Stimulated activated CD8-positive, alpha-beta memory T cell treated with anti-CD3 and anti-CD28 coated beads, Interleukin-15, amount 100 ng/mL, for 4 hours (primary cell): ENCODE data around the gene BRD7.

ENCODE experiments used
- DNase-seq, 2 donors: peaks; one replicate each; pipeline ENCODE4 v3.0.0-alpha.2; 2020; ENCODE audit warnings: low read depth in 2 of 2

Gene BRD7

DNA sequence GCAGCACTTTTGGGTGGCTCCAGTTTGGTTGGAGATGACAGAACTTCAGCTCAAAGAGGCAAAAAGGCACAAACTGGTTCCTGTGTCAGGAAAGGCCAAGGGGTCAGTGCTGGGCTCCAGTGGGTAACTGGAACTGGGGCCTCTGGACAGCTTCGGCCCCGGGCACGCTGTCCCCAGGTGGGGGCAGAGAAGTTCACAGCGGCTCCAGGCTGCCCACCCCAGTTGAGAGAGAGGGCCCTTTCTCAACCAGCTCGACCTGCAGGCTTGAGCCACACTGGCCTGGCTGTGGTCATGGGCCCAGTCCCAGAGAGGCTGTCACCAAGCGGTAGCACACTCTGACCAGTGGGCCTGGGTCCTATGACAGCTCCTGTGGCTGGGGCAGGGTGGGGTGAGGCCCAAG lies 77.9 kb downstream of the BRD7 start:
- no peak for DNase-seq

DNA sequence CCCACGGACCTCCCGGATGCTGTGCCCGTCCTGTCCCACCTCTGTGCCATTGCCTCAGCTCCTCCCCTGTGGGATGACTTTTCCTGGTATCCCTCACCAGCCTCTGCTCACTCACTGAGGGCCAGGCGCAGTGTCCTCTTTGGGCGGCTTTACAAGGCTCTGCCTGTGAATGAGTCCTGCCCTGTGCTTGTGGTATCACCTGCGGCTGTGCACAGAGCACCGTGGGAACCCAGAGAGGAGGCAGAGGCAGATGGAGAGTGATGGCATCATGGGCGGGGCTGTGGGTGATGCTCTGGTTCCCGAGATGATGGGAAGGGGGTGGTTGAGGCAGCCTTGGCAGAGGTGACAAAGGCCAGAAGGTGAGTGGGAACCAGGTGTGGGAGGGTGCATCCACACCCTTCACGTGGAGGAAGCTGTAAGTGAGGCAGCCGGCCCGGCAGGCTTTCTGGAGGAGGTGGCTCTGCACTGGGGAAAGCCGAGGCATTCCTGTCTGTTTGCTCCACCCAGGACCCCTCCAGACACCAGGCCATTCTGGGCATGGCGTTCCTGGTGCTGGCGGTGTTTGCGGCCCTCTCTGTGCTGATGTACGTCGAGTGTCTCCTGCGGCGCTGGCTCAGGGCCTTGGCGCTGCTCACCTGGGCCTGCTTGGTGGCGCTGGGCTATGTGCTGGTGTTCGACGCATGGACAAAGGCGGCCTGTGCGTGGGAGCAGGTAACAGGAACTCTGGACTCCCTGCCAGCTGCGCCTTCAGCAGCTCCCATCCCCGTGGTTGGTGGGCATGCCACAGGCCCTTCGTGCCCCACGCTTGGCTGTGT lies 78.6 kb downstream of the BRD7 start:
- no peak for DNase-seq

GRCh38 chr16:50288920-50289319 lies 79.9 kb downstream of the BRD7 start:
- DNase-seq: no peak

GRCh38 chr16:50288026-50288425 lies 80.8 kb downstream of the BRD7 start:
- DNase-seq: no peak

DNA sequence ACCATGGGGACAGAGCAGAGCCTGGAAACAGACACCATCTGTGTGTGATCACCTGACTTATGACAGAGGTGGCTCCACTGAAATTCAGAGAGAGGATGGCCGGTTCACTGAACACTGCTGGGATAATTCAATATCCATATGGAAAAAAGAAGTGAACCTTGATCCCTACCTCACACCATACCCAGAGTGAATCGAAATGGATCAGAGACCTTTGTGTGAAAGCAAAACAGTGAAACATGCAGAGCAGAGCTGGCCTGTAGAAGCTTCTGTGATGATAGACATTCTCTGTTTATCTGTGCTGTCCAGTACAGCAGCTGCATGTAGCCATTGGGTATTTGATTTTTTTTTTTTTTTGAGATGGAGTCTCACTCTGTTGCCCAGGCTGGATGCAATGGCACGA lies 82.1 kb downstream of the BRD7 start:
- DNase-seq: no peak

DNA sequence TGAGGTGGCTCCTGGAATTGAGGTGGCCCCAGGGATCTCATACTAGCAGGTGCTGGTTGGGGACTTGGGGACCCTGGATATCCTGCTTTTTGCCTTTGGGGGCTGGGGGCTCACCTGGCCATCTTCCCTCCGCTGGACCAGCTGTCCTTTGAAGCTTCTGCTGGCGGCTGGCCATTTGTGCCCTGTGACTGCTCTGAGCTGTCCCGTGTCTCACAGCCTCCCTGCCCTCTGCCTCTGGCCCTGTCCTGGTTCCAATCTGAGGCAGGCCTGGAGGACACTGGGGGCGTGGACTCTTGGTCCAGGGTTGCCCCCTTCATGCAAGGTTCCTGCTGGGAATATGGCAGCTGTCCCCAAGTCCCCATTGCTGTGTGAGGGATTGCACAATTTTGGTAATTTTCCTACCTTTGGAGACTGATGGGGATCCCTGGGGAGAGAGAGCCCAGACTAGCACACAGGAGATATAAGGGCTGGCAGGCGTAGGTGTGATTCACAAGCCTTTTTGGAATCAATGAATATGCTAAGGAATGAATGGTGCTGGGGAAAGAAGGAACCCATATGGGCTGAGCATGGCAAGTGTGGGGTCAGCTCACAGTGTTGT lies 83.3 kb downstream of the BRD7 start:
- DNase-seq: no peak

DNA sequence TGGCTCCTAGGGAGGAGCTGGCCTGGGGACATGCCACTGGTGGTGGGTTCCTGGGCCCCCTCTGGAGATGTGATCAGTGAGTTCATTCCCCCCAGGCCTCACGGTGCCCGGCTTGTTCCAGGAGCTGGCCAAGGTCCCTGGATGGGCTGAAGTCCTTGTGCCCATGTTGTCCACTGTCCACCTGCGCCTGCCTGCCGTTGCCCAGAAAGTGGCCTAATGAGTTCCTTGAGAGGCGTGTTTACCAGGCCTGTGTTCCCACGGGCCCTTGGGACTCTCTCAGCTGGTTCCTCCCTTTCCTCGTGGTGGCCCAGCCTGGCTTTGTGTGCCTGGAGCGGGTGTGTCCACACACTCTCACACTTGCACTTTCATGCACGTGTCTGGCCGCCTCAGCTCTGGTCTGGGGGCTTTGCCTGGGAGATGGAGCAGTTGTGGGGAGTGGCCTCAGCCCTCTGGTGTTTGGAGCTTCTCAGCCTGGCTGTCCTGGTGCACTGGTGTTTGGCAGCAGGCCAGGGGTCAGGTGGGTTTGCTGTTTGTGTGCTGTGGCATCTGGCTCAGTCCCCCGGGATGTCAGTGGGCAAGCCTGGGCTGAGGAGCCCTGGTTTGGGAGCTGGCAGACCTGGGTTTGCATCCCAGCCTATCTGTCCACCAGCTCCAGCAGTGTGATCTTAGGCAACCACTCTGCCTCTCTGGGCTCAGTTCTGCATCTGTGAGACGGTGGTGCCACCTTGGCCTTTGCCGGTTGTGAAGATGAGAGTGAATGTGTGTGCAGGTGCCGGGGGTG lies 84.5 kb downstream of the BRD7 start:
- no peak for DNase-seq

GRCh38 chr16:50282955-50283631 lies 85.7 kb downstream of the BRD7 start:
- no peak for DNase-seq

GRCh38 chr16:50282010-50282538 lies 86.7 kb downstream of the BRD7 start:
- DNase-seq: peak; percentile 30 to 40

DNA sequence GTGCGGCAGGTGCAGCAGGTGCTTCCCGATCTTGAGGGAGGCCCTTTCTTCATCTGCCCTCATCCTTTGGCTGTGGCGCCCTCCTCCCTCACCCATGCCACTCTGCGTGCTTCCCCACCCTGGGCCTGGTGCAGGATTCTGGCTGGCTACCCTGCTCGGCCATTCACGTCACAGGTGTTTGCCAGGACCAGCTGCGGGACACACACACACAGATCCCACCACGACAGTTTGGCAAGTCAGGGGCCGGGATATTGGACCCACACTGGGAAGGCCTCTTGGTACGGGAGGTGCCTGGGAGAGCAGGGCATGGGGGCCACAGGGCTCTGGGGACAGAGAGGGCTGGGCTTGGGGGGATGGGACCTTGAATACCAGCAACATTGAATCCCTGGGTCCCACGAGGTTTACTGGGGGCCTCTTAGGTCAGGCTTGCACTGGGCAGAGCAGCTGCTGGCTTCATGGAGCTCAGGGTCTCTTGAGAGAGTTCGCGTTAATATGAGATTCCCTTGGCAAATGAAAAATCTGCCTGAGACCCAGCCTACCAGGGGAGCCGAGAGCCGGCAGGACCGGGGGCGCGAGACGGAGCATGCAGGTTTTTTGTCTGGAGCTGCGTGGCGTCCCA lies 87.3 kb downstream of the BRD7 start:
- DNase-seq: no peak

- DNase-seq: no peak
Observed at GRCh38 chr16:50280932-50281331, 87.9 kb downstream of the BRD7 start.

GRCh38 chr16:50279504-50279865 lies 89.3 kb downstream of the BRD7 start:
- DNase-seq: no peak

- DNase-seq: no peak
Observed at GRCh38 chr16:50278251-50278650, 90.5 kb downstream of the BRD7 start.

DNA sequence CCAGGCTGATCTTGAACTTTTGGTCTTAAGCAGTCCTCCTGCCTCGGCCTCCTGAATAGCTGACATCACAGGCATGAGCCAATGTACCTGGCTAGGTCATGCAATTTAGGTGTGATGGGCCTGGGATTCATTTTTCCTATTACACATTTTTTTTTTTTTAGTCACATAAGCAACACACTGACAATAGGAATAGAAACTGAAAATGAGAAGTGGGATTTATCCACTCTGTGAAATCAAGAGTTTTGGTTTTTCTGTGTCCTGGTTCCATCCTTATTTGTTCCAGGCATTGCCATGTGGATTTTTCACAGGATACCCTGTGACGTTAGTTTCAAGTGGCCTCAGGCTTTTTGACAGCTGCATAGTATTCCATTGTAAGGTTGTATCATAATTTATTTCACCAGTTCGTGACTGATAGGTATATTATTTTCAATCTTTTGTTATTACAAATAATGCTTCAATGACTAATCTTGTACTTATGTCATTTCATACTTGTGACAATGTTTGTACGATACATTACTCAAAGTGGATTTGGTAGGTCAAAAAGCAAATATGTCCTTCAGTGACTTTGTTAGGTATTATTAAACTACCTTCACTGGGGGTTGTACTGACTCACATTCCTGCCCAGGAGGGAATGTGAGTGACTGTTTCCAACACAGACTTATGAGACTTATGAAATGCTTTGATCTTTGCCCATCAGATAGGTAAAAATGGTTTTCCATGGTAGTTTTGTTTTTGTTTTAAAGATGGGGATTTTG lies 91.8 kb downstream of the BRD7 start:
- no peak for DNase-seq

- DNase-seq: no peak
Observed at GRCh38 chr16:50276326-50276640, 92.5 kb downstream of the BRD7 start.

DNA sequence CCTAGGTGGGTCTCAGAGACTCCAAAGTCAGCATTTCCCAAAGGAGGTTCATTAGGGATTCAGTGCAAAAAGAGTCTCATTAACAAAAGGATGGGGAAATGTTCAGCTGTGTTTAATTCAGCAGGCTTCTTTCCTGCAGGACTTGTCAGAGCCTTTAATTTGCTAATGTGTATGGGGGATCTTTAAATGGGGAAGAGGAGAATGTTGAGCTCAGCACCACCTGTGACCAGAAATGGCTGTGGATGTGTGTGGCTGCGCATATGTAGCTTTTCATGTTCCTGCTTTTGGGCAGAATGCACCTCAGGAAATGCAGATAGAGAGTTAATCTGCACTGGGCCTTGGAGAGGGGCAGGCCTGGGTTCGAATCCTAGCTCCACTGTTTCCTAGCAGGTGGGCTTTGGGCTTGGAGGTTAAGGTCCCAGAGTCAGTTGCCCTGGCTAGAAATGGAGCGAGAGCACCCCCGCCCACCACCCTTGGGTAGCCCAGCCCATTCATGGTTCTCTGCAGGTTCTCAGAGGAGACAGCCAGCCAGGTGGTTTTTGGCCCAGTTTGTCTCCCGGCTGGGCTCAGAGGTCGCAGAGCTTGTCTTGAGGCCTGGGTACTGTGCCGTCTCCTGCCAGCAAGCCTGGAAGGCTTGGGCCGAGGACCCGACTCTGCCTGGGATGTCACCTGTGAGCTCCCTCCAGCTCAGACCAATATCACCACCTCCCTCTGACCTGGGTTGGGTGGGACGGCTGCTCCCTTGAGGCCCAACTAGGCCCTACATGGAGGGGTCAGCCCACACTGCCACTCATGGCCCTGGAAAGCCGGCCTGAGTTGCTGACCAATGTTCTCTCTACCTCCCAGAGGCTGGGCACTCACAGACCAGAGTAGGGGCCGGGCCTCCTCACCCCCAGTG lies 93.1 kb downstream of the BRD7 start:
- no peak for DNase-seq

- DNase-seq: no peak
Observed at GRCh38 chr16:50275098-50275415, 93.7 kb downstream of the BRD7 start.

DNA sequence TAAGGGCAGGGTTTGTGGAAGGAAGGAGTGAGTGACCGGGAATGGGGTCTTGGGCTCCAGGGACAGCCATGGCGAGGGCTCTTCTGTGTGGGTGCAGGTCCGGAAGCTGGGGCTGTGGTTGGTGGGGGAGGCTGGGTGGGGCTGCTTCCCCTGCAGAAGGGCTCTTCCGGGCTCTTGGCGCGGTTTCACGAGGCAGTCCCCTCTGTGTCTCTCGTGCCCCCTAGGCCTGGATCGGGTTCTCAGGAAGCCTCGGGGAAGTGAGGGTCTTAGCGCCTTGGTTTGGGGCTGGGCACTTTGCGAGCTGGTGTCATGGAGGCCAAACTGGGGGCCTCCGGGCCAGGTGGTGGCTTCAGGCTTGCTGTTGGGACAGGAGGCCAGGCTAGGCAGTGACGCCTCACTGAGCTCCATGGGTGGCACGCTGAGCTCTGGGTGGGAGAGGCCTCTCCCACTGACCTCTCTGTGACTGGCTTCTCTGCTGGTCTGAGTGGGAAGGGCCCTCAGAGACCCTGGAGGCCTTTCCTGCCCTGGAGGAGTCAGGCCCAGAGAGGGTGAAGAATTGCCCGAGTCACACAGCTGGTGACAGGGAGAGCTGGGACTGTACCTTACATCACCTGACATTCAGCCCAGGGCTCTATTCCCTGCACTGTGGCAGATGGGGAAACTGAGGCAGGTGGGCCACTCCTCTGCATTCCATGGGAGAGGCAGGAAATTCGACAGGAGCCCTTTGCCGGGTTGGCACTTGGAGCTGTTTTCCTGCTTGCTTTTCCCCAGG lies 94.3 kb downstream of the BRD7 start:
- DNase-seq: no peak

DNA sequence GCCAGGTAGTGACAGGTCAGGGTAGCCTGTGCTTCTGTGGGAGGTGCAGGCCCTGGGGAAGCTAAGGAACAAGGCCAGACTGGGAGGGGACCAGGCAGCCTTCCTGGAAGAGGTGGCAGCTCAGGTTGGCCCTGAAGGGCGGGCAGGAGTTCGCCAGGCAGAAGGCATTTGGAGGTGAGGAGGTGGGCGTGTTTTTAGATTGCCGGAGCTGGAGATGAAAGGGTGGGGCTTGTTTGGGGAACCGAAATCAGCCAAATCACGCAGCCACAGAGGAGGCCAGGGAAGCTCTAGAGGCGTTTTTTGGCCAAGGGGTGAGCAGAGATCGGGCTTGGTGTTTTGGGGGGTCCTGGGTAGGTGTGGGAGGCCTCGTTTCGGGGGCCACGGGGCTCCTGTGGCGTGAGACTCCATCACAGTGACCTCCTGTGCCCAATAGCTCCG lies 94.9 kb downstream of the BRD7 start:
- DNase-seq: no peak

DNA sequence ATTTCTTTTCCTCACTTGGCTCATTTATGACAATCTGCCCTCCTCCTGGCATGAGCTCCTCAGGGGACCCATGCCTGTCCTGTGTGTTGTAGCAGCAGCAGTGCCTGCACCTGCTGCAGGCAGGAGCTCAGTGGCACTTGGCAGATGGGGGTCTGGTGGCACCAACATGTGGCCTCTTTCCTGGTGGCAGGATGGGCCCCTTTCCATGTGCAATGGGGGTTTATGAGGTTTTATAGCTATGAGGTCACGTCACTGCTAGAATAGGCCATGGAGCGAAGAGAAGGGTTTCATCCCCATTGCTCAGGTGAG lies 95.5 kb downstream of the BRD7 start:
- no peak for DNase-seq
